Cerebellar nuclear complex (tissue), 1 donor: Measurements from ENCODE around the gene RPL27.
"Not testable (repeated sequence)": the region's sequence is repeated elsewhere in the genome, so short reads cannot be mapped to it uniquely, and the experiment has no call there.

Experiments used
- DNase-seq, 2 experiments: peaks; one replicate each; lab custom pipeline; 2025; lab: John Stamatoyannopoulos, UW

The RPL27 gene

GRCh38 chr17:42997984-42998938 lies at the start of gene RPL27:
TSS of gene RPL27 (plus strand) at chr17:42998419. CDS start at chr17:42998751, 332 bp downstream.
- DNase-seq, result peak; percentile 89 to 97

- DNase-seq, result no peak
These were observed 48.0 kb upstream of the RPL27 start for GRCh38 chr17:42950044-42950783.

GRCh38 chr17:42953669-42954068 lies 44.5 kb upstream of the RPL27 start:
- no peak for DNase-seq

GRCh38 chr17:42964161-42964932 lies 33.9 kb upstream of the RPL27 start, which contains the start of gene AARSD1:
TSS of gene AARSD1 (minus strand) at chr17:42964454. CDS start at chr17:42964440, 14 bp downstream.
- peak; percentile 36 to 88 for DNase-seq

DNA sequence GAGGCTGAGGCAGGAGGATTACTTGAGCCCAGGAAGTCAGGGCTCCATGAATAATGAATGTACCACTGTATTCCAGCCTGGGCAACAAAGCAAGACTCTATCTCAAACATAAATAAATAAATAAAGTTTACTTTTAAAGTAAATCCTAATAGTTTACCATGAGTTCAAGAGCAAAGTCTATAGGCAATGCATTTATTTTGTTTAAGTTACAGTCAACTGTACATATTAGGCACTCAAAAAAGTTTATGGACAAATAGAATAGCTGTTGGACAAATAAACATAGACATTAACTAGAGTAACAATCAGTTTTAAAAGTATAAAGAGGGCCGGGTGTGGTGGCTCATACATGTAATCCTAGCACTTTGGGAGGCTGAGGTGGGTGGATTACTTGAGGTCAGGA lies 30.3 kb upstream of the RPL27 start:
- no peak for DNase-seq

DNA sequence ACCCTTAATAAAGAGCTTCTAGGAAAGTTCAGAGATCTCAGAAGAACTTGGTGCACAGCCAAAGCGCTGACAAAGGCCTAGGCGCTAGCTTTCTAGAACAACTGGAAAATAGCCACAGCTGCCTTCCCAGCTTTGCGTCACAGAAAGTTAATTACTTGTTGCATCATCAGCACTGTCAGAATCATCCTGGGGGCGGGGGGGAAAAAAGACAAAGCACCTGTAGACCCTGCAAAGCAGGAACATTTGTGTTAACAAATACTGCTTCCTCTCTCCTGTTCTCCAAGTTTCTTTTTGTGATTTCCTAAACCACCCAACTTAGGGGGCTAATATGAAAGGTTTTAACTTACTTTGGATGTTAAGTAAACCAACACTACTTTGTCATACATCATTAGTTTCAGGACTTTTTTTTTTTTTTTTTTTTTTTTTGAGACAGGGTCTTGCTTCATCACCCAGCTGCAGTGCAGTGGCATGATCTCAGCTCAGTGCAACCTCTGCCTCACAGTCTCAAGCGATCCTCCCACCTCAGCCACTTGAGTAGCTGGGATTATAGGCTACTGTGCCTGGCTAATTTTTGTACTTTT lies 29.1 kb upstream of the RPL27 start:
- DNase-seq, result no peak

- DNase-seq, result no peak
These were observed 26.6 kb upstream of the RPL27 start for GRCh38 chr17:42971589-42971988.

- not testable (repeated sequence) for DNase-seq
These were observed 24.9 kb upstream of the RPL27 start for GRCh38 chr17:42973323-42973722.

GRCh38 chr17:42975265-42975664 lies 23.0 kb upstream of the RPL27 start:
- DNase-seq, result no peak

DNA sequence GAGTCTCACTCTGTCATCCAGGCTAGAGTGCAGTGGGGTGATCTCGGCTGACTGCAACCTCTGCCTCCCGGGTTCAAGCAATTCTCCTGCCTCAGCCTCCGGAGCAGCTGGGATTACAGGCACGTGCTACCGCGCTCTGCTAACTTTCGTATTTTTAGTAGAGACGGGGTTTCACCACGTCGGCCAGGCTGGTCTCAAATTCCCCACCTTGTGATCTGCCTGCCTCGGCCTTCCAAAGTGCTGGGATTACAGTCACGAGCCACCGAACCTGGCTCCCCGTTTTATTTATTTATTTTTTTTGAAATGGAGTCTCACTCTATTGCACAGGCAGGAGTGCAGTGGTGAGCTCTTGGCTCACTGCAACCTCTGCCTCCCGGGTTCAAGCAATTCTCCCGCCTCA lies 22.5 kb upstream of the RPL27 start:
- DNase-seq, result not testable (repeated sequence)

DNA sequence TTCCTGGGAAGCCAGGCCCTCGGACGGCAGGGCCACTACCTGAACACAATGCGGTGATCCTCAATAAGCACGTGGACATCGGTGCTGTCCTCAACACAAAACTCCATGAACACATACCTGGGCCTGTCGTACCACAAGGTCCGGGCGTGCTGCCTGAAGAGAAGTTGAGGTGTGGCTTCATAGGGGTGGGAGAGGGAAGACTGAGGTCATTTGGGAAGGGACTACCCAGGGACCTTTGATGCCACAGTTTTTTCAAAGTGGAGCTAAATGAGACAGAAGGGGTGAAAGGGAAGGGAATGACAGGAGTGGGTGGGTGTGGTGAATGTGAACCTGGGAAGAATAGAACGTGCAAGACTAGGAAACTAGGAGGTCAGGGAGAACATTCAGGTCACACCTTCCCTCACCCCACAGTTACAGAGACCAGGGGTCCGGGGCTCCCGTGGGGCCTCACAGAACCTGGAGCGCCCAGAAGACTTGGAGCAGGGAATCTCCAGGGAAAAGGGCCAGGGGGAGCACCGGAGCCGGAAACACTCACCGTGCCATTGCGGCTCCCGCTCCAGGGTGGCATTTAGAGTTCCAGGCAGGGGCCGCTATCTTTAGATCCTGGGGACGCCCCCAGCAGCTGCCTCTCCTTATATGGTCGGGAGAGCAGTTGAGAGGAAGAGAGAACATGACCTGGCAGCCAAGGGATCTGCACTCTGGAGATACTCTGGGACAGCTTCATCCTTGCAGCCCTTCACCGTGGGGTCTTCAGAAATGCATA lies 18.5 kb upstream of the RPL27 start, which contains the start of gene PTGES3L:
PTGES3L (minus strand) TSS at position 570 of the 763 bp plus-strand sequence; CDS start at position 543, 27 bp downstream.
- DNase-seq, result no peak

GRCh38 chr17:42980274-42980765 lies 17.9 kb upstream of the RPL27 start, which contains the start of gene RUNDC1:
TSS of gene RUNDC1 (plus strand) at chr17:42980565. CDS start at chr17:42980577, 12 bp downstream.
- peak in 1 of 2 experiments; percentile 33 for DNase-seq

GRCh38 chr17:42980766-42981397 lies 17.3 kb upstream of the RPL27 start:
- no peak for DNase-seq

DNA sequence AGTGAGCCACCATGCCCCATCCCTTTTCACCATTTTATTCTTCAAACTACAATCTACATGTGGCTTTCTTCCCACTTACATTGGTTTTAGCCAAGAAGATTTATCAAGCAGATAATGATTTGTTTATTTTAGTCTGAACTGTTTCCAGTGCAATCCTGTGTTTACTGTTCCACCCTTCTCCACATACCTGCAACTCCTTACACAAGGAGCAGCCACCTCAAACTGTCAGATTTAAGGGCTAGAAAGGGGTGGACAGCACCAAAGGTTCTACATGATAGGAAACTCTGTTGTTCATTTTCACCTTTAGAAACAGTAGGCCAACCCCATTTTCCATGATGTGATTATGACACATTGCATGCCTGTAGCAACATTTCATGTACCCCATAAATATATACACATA lies 16.0 kb upstream of the RPL27 start:
- DNase-seq, result no peak

GRCh38 chr17:42985225-42985624 lies 13.0 kb upstream of the RPL27 start:
- DNase-seq, result no peak

DNA sequence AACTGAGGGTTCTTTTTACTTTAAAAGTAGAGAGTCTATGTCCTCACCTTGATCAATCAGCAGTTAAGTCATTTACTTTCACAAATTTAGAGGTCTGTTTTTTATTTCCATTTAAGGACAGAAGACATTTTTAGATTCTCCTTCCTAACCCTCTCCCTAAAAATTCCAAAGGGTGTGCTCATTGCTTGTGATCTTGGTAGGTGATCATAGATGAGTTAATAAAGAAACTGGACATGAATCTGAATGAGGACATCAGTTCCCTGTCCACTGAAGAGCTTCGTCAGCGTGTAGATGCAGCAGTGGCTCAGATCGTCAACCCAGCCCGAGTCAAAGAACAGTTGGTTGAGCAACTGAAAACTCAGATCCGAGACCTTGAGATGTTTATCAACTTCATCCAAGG lies 9.1 kb upstream of the RPL27 start:
- no peak for DNase-seq

- no peak for DNase-seq
These were observed 8.2 kb upstream of the RPL27 start for GRCh38 chr17:42989726-42990652.

DNA sequence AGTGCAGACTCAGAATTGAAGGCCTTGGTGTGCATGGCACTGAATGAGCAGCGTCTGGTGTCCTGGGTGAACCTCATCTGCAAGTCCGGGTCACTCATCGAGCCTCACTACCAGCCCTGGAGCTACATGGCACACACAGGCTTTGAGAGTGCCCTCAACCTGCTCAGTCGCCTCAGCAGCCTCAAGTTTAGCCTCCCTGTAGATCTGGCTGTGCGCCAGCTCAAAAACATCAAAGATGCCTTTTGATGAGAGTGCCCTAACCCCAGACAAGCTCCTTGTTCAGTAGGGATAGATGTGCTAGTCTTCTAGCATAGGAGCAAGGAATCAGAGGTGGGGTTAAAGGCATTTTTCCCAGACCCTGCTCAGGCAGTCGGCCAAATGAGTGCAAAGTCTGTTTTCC lies 6.7 kb upstream of the RPL27 start:
- no peak for DNase-seq

DNA sequence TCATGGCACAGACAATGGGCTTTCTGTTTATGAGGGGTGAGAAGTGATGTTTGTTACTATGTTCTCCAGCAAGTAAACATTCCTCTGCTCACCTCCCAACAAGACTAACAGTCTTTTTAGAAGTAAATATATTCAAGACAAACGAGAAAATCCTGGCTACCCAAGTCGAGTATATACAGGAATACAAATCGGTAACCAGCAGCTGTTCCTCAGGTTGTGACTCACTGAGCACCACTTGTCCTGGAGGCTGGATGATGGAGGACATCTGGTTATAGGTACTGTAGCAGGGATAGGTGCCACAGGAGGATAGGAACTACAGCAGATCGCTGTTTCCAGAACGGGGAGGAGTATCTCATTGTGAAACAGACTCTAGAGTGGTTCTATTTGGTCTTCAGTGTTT lies 5.3 kb upstream of the RPL27 start:
- DNase-seq, result no peak
